CD4-positive, alpha-beta memory T cell (primary cell): Measurements from ENCODE around the gene KMT5B. TPM values are rescaled to one million over a fixed set of nuclear protein-coding genes. Genes with fewer than 3 reads are reported as not detected.
"Not testable (repeated sequence)": the region's sequence is repeated elsewhere in the genome, so short reads cannot be mapped to it uniquely, and the experiment has no call there.

Source experiments
- CTCF ChIA-PET: fragments of 350-600 bp; sonication (Branson Sonifier 250); formaldehyde crosslinking; loops from one replicate; lab custom pipeline; 2021; ENCODE audit warnings: inconsistent platforms; ENCODE audit not compliant: partially characterized antibody; lab: Charles Lee
- POLR2A ChIA-PET: fragments of 350-600 bp; sonication (Branson Sonifier 250); formaldehyde crosslinking; loops from one replicate; lab custom pipeline; 2021; ENCODE audit not compliant: partially characterized antibody; lab: Charles Lee
- DNase-seq, 5 donors: peaks; one replicate each; pipeline versions ENCODE4 v3.0.0 to v3.0.0-alpha.2; 2020 to 2022; ENCODE audit warnings: mixed read lengths in 1 of 5
- H3K27ac ChIP-seq: one replicate; pipeline ENCODE4 v1.7.0; 2013; ENCODE audit warnings: low read depth, low read length
- H3K27me3 ChIP-seq: 2 replicates; pipeline ENCODE4 v1.7.0; 2013; ENCODE audit warnings: mild to moderate bottlenecking, low read length, moderate library complexity; ENCODE audit not compliant: insufficient read depth
- H3K36me3 ChIP-seq: 2 replicates; pipeline ENCODE4 v1.7.0; 2013; ENCODE audit warnings: mild to moderate bottlenecking, low read length, moderate library complexity; ENCODE audit not compliant: insufficient read depth
- H3K4me1 ChIP-seq: 2 replicates; pipeline ENCODE4 v1.7.0; 2013; ENCODE audit warnings: mild to moderate bottlenecking, low read length, moderate library complexity; ENCODE audit not compliant: insufficient read depth
- H3K4me3 ChIP-seq, 2 donors: one replicate each; pipeline ENCODE4 v1.7.0; 2013; ENCODE audit warnings: low read length in 2 of 2, mild to moderate bottlenecking in 1 of 2
- H3K9me3 ChIP-seq, 2 donors: one replicate each; pipeline ENCODE4 v1.7.0; 2013; ENCODE audit warnings: low read length in 2 of 2, control low read depth in 1 of 2; ENCODE audit not compliant: control insufficient read depth in 1 of 2
- H3K27ac Mint-ChIP-seq, 7 donors: one replicate each; pipeline ENCODE4 v1.8.0; 2020 to 2021; ENCODE audit warnings: mixed read lengths in 7 of 7, mild to moderate bottlenecking in 6 of 7, inconsistent platforms in 3 of 7, moderate library complexity in 3 of 7
- H3K27me3 Mint-ChIP-seq, 2 donors: one replicate each; pipeline ENCODE4 v1.8.0; 2020 to 2021; ENCODE audit warnings: mixed read lengths in 2 of 2
- H3K36me3 Mint-ChIP-seq, 2 donors: one replicate each; pipeline ENCODE4 v1.8.0; 2020 to 2021; ENCODE audit warnings: mixed read lengths in 2 of 2, inconsistent platforms in 1 of 2, mild to moderate bottlenecking in 1 of 2
- H3K4me1 Mint-ChIP-seq, 4 donors: one replicate each; pipeline ENCODE4 v1.8.0; 2020 to 2021; ENCODE audit warnings: mixed read lengths in 4 of 4, mild to moderate bottlenecking in 1 of 4
- H3K4me3 Mint-ChIP-seq, 8 donors: one replicate each; pipeline ENCODE4 v1.8.0; 2020 to 2021; ENCODE audit warnings: mixed read lengths in 8 of 8, mild to moderate bottlenecking in 7 of 8, moderate library complexity in 6 of 8, inconsistent platforms in 3 of 8
- H3K9me3 Mint-ChIP-seq, 8 donors: one replicate each; pipeline ENCODE4 v1.8.0; 2020 to 2021; ENCODE audit warnings: mixed read lengths in 8 of 8, mild to moderate bottlenecking in 5 of 8, inconsistent platforms in 3 of 8, moderate library complexity in 1 of 8
- intact Hi-C: fragments of 100-400 bp; cut with micrococcal nuclease; formaldehyde crosslinking; loops from one replicate; pipeline ENCODE4 v1.15.1; 2023
- polyA plus RNA-seq, 2 donors: library from polyadenylated mRNA; unstranded; fragments of 300-500 nt; fragmentation: Illumina TruSeq; gene quantifications; one replicate each; pipeline ENCODE4 v1.2.3, GENCODE V29; 2021
- total RNA-seq, 2 experiments: library from RNA; stranded (reverse); gene quantifications; one replicate each; pipeline ENCODE4 v1.2.3, GENCODE V29; 2021

Gene KMT5B
- total and polyA plus RNA-seq, 4 experiments from 2014 or later = 27.9 to 61.7 (median 53.0) TPM

GRCh38 chr11:68243847-68244246, 30.8 kb upstream of the KMT5B start:
- H3K36me3 ChIP-seq, H3K27ac ChIP-seq, H3K27me3 ChIP-seq, intact Hi-C loops, POLR2A ChIA-PET, H3K27me3 Mint-ChIP-seq, H3K4me1 Mint-ChIP-seq, H3K27ac Mint-ChIP-seq, H3K4me3 Mint-ChIP-seq, H3K4me1 ChIP-seq, H3K36me3 Mint-ChIP-seq, H3K9me3 ChIP-seq, H3K9me3 Mint-ChIP-seq, H3K4me3 ChIP-seq, DNase-seq: not testable (repeated sequence)
- CTCF ChIA-PET = interaction anchor here (2.6 kb wide), 1 partner anchor 54 kb away, joined by 8 read pairs; no protein-coding TSS in a partner anchor

DNA sequence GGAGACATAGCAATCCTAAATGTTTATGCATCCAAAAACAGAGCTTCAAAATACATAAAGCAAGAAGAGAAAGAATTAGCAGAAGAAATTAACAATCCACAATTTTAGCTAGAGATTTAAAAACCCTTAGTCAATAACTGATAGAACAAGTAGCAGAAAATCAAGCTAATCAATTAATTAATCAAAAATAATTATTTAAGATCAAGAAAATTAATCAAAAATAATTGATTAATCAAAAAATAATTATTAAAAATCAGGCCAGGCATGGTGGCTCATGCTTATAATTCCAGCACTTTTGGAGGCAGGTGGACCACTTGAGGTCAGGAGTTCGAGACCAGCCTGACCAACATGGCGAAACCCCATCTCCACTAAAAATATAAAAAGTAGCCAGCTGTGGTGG, 29.5 kb upstream of the KMT5B start:
- no peak for DNase-seq
- H3K27ac Mint-ChIP-seq = no peak overlapping the region
- H3K9me3 Mint-ChIP-seq = peaks cover 0 to 6% (median 4%) of the 10 kb centered on the region in 8 donors
- H3K27me3 ChIP-seq = no peaks in the 10 kb centered on the region
- intact Hi-C loops = no loop called here
- peaks cover 2% of the 10 kb centered on the region in 2 donors for H3K27me3 Mint-ChIP-seq
- no peaks in the 10 kb centered on the region for H3K4me1 Mint-ChIP-seq
- ChIA-PET CTCF (interaction anchor here (0.9 to 2.6 kb wide), 2 partner anchors 34 to 55 kb away, joined by 3 to 8 read pairs; no protein-coding TSS in a partner anchor), POLR2A (no interaction called here)
- no peak overlapping the region for H3K4me3 ChIP-seq
- H3K4me1 ChIP-seq = no peaks in the 10 kb centered on the region
- peaks cover 0 to 4% of the 10 kb centered on the region in 2 donors for H3K9me3 ChIP-seq
- no peaks in the 10 kb centered on the region for H3K36me3 ChIP-seq
- peaks cover 0 to 4% of the 10 kb centered on the region in 2 donors for H3K36me3 Mint-ChIP-seq
- H3K27ac ChIP-seq = no peak overlapping the region
- H3K4me3 Mint-ChIP-seq = no peak overlapping the region

- Histone ChIP-seq H3K9me3 (peaks cover 0 to 11% of the 10 kb centered on the region in 2 donors), H3K36me3 (no peaks in the 10 kb centered on the region), H3K27ac (no peak overlapping the region), H3K4me3 (no peak overlapping the region), H3K27me3 (peaks cover 4% of the 10 kb centered on the region), H3K4me1 (no peaks in the 10 kb centered on the region)
- Mint-ChIP-seq H3K27ac (no peak overlapping the region), H3K36me3 (peaks cover 1 to 3% of the 10 kb centered on the region in 2 donors), H3K4me1 (no peaks in the 10 kb centered on the region), H3K27me3 (peaks cover 9 to 13% of the 10 kb centered on the region in 2 donors), H3K9me3 (peaks cover 5 to 36% (median 22%) of the 10 kb centered on the region in 8 donors), H3K4me3 (no peak overlapping the region)
- intact Hi-C loops = no loop called here
- ChIA-PET POLR2A (no interaction called here), CTCF (interaction anchor here (0.8 kb wide), 1 partner anchor 26 kb away, joined by 3 read pairs; no protein-coding TSS in a partner anchor)
- DNase-seq = no peak
Observed at GRCh38 chr11:68231621-68232020, 18.5 kb upstream of the KMT5B start.

GRCh38 chr11:68229601-68230000, 16.5 kb upstream of the KMT5B start:
- Histone ChIP-seq H3K4me3 (no peak overlapping the region), H3K36me3 (no peaks in the 10 kb centered on the region), H3K9me3 (peaks cover 0 to 11% of the 10 kb centered on the region in 2 donors), H3K4me1 (no peaks in the 10 kb centered on the region), H3K27ac (no peak overlapping the region), H3K27me3 (no peaks in the 10 kb centered on the region)
- POLR2A ChIA-PET = no interaction called here
- H3K27ac Mint-ChIP-seq = no peak overlapping the region
- peaks cover 5 to 36% (median 22%) of the 10 kb centered on the region in 8 donors for H3K9me3 Mint-ChIP-seq
- peaks cover 1 to 3% of the 10 kb centered on the region in 2 donors for H3K36me3 Mint-ChIP-seq
- no peak for DNase-seq
- no peak overlapping the region for H3K4me3 Mint-ChIP-seq
- H3K4me1 Mint-ChIP-seq = no peaks in the 10 kb centered on the region
- H3K27me3 Mint-ChIP-seq = peaks cover 8 to 10% of the 10 kb centered on the region in 2 donors
- intact Hi-C loops = no loop called here
- CTCF ChIA-PET = no interaction called here

DNA sequence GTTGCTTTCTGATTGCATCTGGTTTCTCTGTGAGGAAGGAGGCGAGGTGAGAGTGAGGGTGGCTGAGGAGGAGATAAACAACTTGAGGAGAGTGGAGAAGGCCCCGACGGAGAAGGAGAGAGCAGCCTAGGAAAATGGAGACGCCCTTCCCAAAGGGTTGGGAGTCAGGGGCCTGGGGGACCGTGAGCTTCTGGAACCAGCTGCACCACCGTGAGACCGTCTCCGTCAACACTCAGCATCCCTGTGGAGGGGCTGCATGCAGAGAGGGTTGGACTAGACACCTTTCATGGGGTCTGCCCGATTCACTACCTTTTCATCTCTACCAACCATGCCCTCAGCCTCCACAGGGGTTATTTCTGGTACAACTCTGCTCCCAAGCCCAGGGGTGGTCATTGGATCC, 13.3 kb upstream of the KMT5B start:
- intact Hi-C loops = no loop called here
- Mint-ChIP-seq H3K27ac (no peak overlapping the region), H3K4me3 (peak overlapping the region in 1 of 8 donors; percentile 24), H3K36me3 (peaks cover 1 to 3% of the 10 kb centered on the region in 2 donors), H3K4me1 (no peaks in the 10 kb centered on the region), H3K27me3 (peaks cover 0 to 3% of the 10 kb centered on the region in 2 donors), H3K9me3 (peaks cover 5 to 31% (median 21%) of the 10 kb centered on the region in 8 donors)
- Histone ChIP-seq H3K27me3 (no peaks in the 10 kb centered on the region), H3K4me1 (no peaks in the 10 kb centered on the region), H3K36me3 (no peaks in the 10 kb centered on the region), H3K27ac (no peak overlapping the region), H3K9me3 (peaks cover 0 to 11% of the 10 kb centered on the region in 2 donors), H3K4me3 (no peak overlapping the region)
- ChIA-PET CTCF (interaction anchor here (1.1 kb wide), 1 partner anchor 17 kb away, joined by 3 read pairs; no protein-coding TSS in a partner anchor), POLR2A (no interaction called here)
- DNase-seq = no peak

- H3K4me3 ChIP-seq = no peak overlapping the region
- H3K4me1 ChIP-seq = no peaks in the 10 kb centered on the region
- H3K27me3 Mint-ChIP-seq = peaks cover 0 to 3% of the 10 kb centered on the region in 2 donors
- no peak overlapping the region for H3K27ac Mint-ChIP-seq
- H3K9me3 ChIP-seq = peaks cover 0 to 9% of the 10 kb centered on the region in 2 donors
- H3K4me3 Mint-ChIP-seq = no peak overlapping the region
- POLR2A ChIA-PET = no interaction called here
- H3K9me3 Mint-ChIP-seq = peaks cover 5 to 19% (median 12%) of the 10 kb centered on the region in 8 donors
- no peaks in the 10 kb centered on the region for H3K36me3 ChIP-seq
- H3K27me3 ChIP-seq = no peaks in the 10 kb centered on the region
- no peak for DNase-seq
- no peaks in the 10 kb centered on the region for H3K4me1 Mint-ChIP-seq
- H3K27ac ChIP-seq = no peak overlapping the region
- H3K36me3 Mint-ChIP-seq = peaks cover 1 to 3% of the 10 kb centered on the region in 2 donors
- CTCF ChIA-PET = no interaction called here
- intact Hi-C loops = no loop called here
Observed at GRCh38 chr11:68224606-68225005, 11.5 kb upstream of the KMT5B start.

GRCh38 chr11:68223275-68223674, 10.2 kb upstream of the KMT5B start:
- H3K4me3 Mint-ChIP-seq = no peak overlapping the region
- no peaks in the 10 kb centered on the region for H3K36me3 Mint-ChIP-seq
- no peak for DNase-seq
- no peaks in the 10 kb centered on the region for H3K36me3 ChIP-seq
- no peaks in the 10 kb centered on the region for H3K4me1 ChIP-seq
- no peaks in the 10 kb centered on the region for H3K27me3 ChIP-seq
- ChIA-PET POLR2A (interaction anchor here (0.8 kb wide), 1 partner anchor 9 kb away, joined by 3 read pairs; no protein-coding TSS in a partner anchor), CTCF (no interaction called here)
- peaks cover 0 to 6% (median 0%) of the 10 kb centered on the region in 8 donors for H3K9me3 Mint-ChIP-seq
- H3K4me1 Mint-ChIP-seq = no peaks in the 10 kb centered on the region
- peaks cover 0 to 3% of the 10 kb centered on the region in 2 donors for H3K27me3 Mint-ChIP-seq
- no peaks in the 10 kb centered on the region for H3K9me3 ChIP-seq
- H3K27ac ChIP-seq = no peak overlapping the region
- no peak overlapping the region for H3K4me3 ChIP-seq
- intact Hi-C loops = no loop called here
- H3K27ac Mint-ChIP-seq = no peak overlapping the region
